ENCODE results near the gene MRPL46.
"Not testable (repeated sequence)": the region's sequence is repeated elsewhere in the genome, so short reads cannot be mapped to it uniquely, and the experiment has no call there.

Gene MRPL46

DNA sequence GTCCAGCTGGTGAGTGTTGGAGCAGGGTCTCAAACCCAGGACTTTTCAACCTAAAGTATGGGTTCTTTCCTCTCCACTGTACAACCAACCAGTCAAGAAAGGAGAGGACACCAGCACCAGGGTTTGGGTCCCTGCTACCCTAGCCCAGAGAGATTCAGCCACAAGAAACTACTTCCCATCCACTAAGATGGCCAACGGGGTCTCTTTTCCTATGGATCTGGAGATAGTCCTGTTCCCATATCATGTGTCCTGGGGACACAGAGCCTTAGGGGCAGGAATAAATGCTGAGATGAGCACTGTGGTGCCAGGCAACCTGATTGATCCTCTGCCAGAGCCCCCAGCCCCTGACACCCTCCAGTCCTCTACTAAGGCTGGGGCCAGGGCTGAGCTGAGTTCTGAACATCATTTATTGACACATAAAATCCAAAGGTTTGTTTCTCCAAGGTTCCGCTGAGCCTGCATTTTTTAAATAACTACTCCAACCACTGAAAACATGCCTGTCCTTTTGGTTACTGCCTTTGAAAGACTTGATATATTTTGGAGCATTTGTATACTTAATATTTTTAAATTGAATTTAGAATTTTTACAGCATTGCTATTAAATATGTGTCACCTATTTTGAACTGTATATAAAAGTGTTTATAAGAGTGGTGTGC is 26.0 kb downstream of the MRPL46 start:
- no peak for DNase-seq (ENCODE audit: low read depth in 2 of 2)

DNA sequence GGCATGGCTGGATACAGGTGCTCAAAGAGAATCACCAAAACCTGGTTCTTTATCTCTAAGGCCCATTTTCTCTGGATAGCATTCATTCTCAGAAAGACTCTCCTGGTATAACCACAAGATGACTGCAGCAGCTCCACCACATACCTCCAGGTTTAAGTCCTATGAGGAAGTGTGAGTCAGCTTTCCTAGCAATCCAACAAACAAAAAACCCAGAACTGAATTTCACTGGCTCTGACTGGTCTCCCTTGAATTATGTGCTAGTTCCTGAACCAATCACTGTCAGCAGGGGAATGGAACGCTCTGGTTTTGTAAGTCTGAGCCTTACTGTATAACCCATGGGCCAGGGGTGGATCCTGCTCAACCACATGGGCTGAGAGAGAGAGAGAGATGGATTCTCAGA is 27.2 kb downstream of the MRPL46 start:
- DNase-seq (ENCODE audit: low read depth in 2 of 2): no peak

DNA sequence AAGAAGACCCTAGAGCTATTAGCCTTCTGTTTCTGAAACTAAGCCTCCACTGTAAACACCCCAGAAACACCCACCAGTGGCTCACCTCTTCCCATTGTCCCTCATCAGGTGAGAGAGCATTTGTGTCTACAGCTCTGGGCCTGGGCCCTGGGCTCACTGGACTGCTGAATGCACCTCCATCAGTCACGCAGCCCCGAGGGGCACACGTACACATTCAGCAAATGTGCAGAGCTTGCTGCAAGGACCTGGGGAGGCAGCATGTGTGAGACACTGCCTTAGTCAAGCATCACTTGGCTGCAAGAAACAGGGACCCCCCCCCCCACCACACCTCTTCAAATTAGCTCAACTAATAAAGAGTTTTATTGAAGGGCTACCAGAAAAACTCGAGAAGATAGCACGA is 29.0 kb downstream of the MRPL46 start:
- no peak for DNase-seq (ENCODE audit: low read depth in 2 of 2)

DNA sequence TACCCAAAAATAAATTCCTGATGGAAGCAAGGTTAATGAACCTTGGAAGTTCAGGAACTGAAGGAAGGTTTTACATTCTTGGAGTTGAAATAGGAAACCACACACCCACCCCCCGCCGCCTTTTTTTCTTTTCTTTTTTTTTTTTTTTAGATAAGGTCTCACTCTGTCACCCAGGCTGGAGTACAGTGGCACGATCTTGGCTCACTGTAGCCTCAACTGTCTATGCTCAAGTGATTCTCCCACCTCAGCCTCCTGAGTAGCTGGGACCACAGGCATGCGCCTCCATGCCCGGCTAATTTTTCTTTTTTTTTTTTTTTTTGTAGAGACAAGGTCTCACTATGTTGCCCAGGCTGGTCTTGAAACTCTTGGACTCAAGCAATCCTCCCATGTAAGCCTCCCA is 33.1 kb downstream of the MRPL46 start:
- DNase-seq (ENCODE audit: low read depth in 2 of 2): not testable (repeated sequence)

DNA sequence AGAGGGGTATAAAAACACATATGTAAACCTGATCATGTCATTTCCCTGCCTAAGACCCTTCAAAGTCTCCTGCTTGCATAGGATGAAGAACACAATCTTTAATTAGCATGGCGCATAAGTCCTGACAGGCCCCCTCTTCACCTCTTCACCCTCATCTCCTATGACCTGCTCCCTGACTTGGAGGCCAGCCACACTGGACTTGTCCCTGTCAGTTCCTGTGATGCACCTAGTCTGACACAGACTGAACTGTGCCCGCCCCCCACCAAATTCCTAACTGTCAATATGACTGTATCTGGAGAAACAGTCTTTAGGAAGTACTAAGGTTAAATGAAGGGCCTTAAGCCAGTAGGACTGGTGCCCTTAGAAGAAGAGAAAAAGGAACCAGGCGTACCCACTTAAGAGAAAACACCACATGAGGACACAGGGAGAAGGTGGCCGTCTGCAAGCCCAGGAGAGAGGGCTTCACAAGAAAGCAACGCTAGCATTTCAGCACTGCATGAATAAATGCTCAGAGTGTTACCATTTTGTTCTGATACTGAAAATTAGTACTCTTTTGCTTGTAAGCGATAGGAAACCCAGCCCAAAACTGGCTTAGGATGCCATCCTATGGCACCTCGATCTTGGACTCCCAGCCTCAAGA is 34.0 kb downstream of the MRPL46 start:
- no peak for DNase-seq (ENCODE audit: low read depth in 2 of 2)

DNA sequence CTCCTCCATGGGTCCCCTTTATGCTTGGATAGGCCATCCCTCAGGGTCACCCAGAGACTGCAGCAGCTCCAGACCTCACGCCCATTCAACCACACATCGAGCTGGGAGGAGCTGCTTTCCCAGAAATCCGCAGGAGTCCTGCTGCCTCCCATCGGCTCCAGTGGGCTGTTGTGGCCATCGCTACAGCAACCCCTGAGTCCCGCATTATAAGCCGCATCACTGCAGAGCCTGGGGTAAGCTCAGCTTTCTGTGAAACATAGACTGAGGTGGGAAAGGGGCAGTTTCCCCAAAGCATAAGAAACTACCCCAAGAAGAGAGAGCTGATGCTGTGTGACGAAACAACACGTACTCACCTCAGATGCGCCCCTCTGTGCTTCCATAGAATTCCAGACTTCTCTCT is 35.7 kb downstream of the MRPL46 start:
- DNase-seq (ENCODE audit: low read depth in 2 of 2): no peak

DNA sequence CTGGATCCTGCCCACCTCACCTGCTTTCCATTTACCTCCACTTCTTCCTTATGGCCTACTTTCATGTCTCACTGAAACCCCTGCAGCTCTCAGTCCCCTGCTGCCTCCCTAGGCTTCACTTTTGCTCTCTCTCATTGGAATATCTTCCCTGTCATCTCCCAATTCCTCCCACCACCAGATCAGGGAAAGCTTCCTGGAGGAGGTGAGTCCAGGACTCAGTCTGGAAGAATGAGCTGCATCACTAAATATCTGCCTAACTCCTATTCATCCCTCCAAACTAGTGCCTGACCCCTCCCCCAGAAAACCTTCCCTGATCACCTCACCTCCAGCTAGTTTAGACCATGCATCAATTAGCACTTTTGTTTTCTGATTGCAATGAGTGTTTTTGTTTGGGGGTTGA is 37.1 kb downstream of the MRPL46 start:
- no peak for DNase-seq (ENCODE audit: low read depth in 2 of 2)

DNA sequence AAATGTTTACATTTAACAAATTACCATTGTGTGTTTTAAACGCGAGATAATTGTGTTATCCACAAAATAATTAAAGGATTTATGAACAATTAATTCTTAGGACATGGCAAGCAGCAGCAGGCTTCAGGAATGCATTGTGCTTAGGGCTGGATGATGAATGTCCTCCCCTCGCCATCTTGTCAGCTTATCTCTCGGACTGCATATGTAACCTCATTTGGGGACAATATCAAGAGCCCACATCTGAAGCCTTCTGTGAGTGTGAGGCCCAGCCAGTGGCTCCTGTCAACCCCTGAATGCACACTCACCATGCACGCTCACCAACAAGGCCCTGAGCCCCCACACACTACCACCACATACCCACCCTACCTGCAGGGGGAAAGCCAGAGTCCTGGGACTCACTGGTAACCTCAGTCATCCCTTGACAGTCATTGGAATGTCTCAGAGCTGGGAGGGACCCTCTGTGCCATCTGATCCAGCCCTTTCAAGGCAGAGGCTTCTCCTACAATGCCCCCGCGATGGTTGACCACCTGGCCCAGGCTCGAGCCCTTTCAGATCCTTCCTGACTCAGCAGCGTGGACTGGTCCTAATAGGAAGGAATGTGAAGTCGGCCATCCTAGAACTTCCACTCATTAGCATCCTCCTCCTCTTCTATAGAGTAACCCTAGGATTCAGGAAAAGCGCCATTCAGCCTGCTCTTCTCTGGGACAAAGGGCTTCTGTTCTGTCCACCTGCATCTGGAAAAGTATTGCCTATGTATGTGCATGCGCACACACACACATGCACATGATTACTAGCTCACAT is 38.2 kb downstream of the MRPL46 start:
- DNase-seq (ENCODE audit: low read depth in 2 of 2): no peak

DNA sequence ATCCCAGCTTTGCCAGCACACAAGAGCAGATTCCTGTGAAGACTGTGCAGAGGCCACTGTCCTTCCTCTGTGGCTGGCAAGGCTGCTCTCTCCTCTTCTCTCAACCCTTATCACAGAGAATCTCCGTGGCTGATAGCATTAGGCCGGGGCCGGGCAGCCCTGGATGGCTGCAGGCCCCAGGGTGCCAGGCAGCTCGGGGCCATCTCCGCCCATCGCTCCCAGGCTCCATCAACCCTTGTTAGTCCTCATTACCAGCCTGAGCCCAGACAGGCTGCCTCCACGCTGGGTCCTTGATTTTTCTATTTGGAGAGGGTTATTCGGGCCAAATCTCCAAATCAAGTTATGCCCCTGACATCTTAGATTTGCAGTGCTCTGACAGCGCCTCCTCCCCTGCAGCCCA is 39.1 kb downstream of the MRPL46 start:
- DNase-seq (ENCODE audit: low read depth in 2 of 2): no peak

DNA sequence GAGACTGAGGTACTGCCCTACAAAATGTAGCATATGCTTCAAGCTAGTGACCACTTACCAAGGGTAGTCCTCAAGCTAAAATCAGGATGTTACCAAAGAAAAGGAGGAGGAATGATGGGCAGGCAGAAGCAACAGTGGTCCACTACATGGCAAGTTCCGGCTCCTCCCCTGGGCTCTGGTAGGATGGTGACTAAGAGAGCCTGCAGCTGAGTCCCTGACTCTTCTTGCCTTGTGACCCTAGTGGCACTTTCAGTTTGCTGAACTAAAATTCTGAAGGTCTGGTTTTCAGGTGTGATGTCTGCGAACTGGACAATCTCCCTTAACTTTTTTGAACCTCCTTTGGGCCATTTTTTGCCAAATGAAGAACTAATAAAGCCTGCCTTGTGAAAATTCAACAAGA is 40.9 kb downstream of the MRPL46 start:
- DNase-seq (ENCODE audit: low read depth in 2 of 2): no peak

DNA sequence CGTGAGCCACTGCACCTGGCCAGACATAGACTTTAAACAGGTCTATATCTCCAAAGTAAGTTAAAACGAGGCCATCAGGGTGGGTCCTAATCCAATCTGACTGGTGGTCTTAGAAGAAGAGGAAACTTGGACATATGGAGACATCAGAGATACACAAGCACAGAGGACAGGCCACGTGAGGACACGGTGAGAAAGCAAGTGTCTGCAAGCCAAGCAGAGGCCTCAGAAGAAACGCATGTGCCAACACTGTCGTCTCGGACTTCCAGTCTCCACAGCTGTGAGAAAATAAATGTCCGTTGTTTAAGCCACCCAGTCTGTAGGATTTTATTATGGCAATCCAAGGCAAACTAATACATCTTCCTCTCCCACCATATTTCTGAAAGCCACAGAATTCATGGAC is 43.9 kb downstream of the MRPL46 start:
- DNase-seq (ENCODE audit: low read depth in 2 of 2): no peak

DNA sequence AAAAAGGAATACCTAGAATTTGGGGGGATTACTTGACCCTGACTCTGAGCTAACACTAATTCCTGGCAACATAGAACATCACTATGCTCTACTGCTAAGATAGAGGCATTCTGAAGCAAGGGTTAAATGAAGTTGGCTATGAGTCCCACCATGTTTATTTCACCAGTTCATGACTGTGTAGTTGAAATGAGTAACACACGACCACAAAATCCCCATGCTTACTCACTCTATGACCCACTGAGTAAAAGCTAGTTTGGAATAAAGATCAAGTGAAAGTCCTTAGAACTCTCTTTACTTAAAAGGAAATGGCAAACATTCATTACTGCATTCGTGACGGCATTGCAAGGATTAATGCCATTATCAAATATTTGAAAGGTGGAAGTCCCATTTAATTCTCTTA is 47.4 kb downstream of the MRPL46 start:
- DNase-seq (ENCODE audit: low read depth in 2 of 2): no peak

Measured in stimulated activated CD8-positive, alpha-beta memory T cell treated with anti-CD3 and anti-CD28 coated beads, Interleukin-2, amount 100 ng/mL, for 1 hour (primary cell).